GM21717 (cell line): ENCODE data around the gene SIK1.
"Not testable (repeated sequence)": the region's sequence is repeated elsewhere in the genome, so short reads cannot be mapped to it uniquely, and the experiment has no call there.

Source experiments
- ATAC-seq: cut with Tn5 transposase; IDR thresholded peaks from one replicate; pipeline ENCODE4 v1.9.1; 2021; ENCODE audit warnings: mild to moderate bottlenecking, moderate library complexity; ENCODE audit not compliant: unreplicated experiment

SIK1 gene

DNA sequence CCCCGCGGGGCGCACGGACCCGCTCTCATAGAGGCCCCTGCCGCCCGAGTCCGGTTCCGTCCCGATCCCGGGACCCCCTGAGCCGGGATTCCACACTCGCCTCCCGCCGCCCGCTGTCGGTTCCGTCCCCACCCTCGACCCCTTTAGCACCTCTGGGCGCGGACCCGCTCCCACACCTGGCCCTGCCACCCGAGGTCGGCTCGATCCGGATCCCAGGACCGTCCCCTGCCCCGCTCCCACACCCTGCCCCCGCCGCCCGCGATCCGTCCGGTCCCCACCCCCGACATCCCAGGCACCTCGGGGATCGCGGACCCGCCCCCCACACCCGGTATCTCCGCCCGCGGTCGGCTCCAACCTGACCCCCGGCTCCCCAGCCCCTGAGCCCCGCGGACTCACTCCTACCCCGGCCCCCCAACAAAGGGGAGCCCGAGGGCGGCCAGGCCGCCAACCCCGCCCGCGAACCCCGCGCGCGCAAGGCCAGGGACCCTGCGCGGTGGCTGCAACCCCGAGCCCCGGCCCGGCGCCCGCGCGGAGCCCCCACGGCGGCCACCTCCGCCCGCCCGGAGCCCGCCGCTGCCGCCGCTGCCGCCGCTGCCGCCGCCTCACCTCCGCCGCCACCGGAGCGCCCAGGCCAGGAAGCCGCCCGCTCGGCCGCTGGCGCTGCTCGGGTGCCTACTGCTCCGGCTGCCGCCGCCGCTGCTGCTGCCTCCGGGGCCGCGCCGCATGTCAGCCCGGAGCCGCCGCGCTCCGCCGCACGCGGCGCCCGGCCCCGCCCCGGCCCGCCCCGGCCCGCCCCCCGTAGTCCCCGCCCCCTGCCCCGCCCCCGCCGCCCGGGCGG, at the start of gene SIK1:
TSS of gene SIK1 (minus strand) at position 728 of the 838 bp plus-strand sequence. CDS start 953 bp downstream, outside the sequence.
- peak; percentile 40 for ATAC-seq

DNA sequence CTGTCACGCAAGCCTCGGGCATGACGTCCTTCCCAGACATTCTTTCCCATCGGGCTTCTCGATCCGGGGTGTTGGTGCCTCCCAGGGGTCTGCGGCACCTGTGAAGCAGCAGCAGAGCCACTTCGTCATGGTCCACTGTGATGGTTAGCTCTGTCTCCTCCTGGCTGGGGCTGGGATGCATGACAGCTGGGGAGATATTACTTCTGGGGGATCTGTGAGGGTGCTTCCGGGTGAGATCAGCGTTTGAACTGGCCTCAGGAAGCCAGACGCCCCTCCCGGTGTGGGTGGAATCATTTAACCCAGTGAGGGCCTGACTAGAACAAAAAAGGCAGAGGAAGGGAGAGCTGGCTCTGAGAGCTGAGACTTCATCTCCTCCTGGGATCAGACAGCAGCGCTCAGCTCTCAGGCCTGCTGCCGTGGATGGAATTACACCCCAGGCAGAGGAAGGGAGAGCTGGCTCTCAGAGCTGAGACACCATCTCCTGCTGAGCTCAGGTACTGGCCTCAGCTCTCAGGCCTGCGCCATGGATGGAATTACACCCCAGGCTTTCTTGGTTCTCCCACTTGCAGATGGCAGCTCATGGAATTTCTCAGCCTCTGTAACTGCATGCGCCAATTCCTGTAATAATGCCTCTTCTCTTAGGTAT, 44.8 kb upstream of the SIK1 start:
- ATAC-seq: not testable (repeated sequence)

DNA sequence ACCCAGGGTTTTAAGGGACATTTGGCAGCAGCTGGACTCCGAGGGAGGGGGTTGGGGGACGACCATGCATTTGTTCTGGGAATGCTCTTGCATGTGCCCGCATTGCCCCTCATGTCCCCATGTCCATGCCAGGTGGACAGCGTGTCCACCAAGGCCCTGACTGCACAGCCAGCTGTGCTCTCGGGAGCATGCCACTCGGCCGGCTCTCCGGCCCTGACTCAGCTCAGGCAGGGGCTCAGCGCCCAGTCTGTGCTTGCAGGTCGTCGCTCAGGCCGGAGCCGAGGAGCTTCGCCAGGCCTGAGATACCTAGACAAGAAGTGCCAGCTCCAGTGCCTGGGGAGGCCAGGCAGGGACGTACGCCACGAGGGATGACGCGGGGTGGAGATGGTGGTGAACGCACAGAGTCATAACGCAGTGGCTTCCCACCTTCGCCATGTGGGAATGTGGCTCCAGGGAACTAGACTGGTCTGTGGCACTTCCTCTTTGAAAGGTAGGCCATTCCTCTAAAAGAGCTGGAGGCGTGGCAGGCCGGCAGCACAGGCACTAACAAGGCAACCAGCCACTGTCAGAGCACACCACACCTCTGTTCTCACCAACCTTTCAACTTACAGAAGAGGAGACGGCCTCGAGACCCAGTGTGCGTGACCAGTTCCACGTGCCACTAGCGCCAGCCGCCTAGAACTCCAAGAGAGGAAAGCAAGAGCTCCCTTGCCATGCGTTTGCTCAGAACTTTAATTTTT, 43.0 kb upstream of the SIK1 start:
- not testable (repeated sequence) for ATAC-seq

DNA sequence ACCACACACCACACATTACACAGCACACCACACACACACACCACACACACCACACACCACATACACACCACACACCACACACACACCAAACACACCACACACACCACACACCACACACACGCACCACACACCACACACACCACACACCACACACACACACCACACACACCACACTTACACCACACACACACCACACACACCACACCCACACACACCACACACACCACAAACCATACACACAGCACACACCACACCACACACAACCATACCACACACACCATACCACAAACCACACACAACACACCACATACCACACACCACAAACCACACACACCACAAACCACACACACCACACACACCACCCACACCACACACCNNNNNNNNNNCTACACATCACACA, 40.9 kb upstream of the SIK1 start:
- ATAC-seq: no peak

DNA sequence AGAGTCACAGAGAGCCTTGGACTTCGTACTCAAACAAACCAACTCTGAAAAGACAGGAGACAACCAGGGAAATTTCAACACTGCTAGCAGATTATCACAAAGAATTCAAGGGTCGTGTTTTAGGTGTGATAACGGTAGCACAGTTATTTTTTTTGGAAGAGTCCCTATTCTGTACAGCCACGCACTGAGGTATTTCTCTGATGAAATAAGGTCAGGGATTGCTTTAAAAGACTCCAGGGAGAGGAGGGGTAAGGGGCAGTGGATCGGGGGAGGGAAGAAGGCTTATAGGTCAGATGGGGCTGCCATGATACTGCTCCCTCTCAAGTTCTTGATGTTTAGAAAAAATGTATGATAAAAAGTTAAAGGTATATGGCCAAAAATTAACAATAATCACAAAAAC, 38.2 kb upstream of the SIK1 start:
- not testable (repeated sequence) for ATAC-seq

DNA sequence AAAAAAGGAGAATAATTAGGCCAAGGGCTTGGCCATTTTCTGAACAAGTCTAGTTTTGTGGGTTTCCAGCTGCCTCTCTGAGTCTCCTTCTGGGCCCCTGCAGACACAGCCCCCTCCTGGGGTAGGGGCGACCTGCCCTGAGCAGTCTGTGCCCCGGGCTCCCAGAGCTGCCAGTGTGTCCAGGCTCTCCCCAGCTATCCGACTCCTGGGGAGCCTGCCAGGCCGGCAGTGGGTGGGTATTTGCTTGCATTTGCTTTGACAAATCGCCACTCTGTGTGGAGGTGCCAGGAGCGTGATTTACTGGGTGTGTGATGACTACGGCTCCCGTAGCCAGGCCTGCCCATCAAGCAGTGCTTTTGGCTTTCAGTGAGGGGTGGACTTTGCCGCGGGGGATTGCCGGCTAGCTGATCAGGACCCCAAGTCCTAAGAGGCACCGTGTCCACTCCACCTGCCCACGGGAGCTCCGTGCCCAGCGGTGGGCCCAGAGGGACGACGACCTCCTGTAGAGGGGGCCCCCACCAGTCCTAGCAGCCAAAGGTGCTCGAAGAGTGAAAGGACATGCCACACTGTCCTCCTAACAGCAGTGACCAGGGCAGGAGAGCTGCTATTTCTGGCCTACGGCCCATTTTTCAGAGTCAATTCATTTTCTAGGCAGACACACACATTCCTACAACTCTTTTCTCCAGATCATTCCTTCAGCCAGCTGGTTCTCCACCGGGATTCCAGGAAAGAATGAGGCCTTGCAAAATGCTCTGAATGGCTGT, 36.7 kb upstream of the SIK1 start:
- ATAC-seq: not testable (repeated sequence)

DNA sequence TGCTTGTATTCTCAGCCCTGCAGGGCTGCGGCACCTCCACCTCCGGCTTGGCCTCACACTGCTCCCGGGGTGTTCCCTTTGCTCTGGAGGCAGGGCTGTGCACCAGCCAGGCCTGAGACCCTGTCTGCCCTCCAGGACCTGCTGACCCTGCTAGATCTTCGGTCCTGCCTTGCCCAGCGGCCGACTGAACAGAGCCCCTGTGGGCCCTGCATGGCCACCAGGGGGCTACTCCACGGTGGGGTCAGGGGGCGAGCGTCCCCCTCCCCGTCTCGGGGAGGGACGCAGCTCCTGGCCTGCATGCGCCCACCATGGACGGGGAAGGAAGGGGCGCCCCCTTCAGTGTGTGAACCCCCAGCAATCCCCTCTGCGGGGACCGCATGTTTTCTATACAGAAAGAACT, 36.0 kb upstream of the SIK1 start:
- not testable (repeated sequence) for ATAC-seq

DNA sequence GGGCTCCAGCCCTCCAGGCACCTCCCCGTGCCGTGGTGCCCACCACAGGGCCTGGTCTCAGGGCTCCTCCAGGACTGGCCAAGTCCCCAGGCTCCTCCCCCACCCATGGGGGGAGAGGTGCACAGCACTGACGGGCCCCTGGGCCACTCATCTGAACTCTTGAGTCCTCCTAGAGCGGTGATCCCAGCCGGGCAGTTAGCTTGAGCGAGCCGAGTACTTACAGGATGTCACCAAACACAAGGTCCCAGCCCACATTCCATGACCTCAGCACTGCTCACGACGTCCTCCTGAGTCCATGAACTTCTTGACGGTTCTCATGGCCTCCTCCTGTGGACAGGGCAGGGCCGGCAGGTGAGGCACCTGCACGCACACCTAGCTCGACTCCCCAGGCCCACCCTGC, 33.5 kb upstream of the SIK1 start:
- ATAC-seq: not testable (repeated sequence)

DNA sequence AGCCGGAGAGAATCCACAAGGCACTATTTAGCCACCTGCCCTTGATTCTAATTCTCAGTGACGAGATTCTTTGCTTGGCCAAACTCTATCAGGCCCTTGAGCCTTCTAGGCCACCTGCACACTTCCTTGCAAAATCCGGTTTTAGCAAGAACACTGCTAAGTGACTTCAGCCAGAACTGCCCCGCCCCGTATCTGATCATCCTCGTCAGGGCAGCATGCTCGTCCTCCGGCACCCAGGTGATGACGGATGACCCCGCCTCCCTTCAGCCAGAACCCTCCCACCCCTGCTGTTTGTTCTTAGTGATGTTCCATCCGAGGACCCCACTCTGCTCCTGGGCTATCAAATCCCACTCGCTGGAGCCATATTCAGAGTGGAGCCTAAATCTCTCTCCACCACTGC, 32.1 kb upstream of the SIK1 start:
- not testable (repeated sequence) for ATAC-seq

DNA sequence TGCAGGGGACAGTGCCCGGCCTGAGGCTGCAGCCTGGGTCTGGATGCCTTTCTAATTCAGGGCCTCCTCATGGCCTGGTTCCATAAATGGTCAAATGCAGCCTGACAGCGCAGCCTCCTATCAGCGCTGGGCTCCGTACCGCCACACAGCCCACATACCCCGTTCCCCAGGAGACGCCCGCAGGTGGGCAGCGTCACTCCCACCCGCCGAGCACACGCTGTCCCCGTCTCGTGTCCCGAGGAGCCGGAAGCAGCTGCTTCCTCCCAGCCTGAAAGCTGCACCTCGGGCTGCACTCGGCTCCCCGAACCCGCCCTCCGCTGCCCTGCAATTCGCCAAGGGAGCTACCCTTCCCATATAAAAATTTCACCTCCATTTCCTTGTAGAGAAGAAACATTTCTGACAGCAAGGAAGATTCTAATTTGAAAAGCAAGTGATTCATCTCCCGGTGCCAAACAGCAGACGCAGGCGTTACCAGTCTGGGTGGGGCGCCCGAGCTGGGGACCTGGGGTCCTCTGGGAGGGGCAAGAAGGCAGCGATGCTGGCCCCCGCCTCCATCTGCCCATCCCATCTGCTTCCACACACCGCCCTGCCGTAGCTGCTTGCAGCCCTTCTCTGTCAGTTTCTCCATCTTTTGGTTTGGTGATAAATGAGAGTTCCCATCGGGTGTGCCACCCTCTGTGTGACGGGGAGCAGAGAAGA, 29.8 kb upstream of the SIK1 start:
- ATAC-seq: not testable (repeated sequence)

DNA sequence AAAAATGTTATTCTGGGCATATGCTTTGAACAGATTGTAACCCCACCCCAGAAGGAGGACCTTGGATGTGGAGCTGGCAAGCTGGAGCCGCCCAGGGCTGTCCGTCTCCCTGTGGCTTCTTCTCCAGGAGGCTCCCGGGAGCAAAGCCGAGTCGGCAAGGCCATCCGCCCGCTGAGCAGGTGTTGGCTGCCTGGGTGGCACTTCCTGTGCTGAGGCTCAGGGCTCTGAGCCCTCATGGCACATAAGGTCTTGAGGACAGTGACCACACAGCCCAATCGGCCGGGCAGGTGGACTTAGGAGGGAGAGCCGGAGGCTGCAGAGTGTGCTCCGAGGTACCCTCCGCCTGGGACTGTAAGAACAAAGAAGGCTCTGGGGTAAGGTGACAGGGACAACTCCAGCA, 28.8 kb upstream of the SIK1 start:
- not testable (repeated sequence) for ATAC-seq

DNA sequence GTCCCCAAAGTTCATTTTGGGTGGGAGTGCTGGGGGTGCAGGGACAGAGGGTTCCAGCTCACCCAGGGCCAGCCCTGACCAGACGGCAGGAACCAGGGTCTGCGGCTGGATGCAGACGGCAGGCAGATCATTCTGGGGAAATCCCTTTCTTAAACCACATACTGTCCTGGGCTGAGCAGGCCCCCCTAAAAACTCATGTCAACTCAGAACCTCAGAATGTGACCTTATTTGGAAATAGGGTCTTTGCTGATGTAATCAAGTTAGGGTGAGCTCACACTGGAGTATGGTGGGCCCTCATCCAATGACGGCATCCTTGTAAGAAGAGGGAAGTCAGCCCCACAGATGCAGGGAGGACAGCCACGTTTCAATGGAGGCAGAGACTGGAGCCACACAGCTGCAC, 27.2 kb upstream of the SIK1 start:
- not testable (repeated sequence) for ATAC-seq

DNA sequence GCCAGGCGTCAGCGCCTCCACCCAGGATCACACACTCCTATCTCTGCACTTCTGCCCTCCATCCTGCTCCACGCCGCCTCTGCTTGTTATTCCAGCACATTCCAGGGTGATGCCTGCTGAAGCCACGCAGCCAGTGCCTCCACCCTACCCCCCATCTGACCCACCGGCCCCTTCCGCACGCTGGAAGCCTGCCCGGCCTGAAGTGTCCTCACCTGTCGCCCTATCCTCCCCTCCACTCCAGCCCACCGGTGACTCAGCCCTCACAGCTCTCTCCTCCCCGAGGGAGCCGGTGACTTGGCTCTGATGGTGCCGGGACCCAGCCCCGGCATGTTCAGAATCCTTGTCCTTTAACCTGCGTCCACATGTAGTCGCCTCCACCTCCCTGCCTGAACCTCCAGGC, 24.9 kb upstream of the SIK1 start:
- ATAC-seq: not testable (repeated sequence)

DNA sequence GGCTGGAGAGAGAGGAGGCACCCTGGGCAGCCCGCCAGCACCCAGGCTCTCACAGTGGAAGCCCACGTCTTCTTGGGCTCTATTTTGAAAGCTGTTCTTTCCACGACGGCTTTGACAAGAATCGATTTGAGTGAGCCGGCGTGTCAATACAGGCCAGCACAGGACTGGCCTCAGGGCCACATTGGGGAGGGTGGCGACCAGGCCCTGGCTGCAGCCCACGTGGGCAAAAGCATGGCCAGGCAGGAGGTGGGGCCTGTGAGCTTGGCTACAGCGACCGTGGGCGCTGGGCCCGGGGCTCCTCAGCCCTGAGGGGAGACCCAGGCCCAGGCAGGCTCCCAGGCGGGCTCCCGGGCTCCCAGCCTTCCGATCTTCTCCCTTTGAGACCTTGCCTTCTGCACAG, 23.4 kb upstream of the SIK1 start:
- ATAC-seq: not testable (repeated sequence)

DNA sequence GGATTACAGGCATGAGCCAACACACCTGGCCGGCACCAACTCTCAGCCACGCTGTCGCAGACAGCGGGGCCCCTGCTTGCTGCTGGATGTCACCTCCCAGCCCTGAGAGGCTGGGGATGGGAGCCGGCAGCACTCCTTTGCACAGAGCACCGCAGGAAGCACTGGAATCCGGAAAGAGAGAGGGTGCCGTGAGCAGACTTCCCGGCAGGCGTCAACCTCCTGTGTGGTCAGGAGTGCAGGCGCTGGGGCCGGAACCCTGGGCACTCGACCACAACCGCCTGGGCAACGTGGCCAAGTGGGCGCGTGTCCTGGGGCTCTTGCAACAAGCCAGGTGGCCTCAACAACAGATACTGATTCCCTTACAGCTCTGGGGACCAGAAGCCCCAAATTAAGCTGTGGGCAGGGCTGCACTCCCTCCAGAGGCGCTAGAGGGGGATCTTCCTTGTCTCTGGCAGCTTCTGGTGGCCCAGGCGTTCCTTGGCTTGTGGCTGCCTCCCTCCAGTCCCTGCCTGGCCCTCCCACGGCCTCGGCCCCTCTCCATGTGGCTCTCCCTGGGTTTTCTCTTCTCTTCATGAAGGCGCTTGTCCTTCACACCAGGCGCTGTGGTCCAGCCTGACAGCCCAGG, 20.5 kb upstream of the SIK1 start:
- not testable (repeated sequence) for ATAC-seq

DNA sequence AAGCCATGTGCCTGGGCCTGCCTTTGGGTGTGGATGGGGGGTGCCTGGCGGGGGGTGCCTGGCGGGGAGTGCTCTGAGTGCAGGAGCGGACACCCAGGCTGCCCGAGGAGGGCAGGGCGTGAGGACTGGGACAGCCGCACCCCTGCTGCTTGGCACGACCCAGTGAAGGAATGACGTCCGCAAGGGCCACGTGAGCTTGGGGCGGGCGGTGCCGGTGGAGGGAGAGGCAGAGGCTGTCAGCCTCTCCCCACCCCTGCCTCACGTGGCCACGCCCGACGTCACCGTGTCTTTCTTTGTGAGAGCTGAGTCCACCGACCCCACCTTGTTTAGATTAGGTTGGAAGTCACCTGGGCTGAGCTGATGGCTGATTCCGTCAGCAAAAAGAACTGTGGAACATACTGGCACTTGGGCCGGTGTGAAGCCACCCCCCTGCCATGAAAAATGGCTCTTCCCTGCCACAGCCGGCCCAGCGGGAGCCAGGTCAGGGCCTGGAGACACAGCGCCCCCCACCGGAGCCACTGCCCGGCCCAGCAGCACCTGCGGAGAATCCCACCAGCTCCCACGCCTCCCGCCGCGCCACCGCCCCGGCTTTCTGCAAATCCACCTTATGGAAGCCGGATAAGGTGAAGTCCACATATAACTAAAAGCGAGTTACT, 19.5 kb upstream of the SIK1 start:
- ATAC-seq: not testable (repeated sequence)

DNA sequence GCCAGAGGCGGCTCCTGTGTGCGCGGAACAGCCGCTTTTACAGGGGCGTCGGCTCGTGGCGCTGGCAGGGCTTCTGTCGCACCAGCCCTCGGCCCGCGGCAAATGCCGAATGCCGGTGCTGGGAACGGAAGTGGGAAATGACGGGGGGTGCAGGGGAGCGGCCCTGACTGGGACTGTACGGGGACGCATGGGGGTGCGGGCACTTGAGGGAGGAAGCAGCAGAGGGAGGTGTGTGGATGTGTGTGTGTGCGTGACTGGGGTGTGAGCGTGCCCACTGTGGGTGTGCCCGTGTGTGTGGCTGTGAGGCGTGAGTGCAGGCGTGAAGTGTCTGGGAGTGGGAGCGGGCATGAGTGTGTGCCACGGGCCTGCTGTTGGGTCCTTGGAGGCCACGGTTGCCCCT, 17.6 kb upstream of the SIK1 start:
- ATAC-seq: not testable (repeated sequence)

DNA sequence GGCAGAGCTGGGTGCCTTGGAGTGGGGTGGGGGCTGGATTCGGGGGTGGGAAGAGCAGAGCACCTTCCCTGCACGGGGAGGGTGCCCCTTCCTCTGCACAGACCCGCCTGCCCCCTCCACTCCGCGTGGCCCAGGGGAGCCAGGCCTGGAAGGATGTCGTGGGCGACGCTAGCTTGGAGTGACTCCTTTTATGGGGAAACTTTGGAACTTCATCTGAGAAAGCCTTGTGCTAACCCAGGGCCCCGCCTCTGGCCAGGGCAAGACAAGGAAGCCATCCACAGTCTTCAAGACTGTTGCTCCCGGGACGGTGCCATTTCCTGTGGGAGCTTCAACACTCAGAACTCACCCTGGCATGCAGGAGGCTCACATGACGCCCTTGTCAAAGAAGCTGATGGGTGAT, 15.6 kb upstream of the SIK1 start:
- not testable (repeated sequence) for ATAC-seq
